HL-60 (cell line): ENCODE results near the gene ENOX1.

Source experiments
- CTCF ChIP-seq: IDR thresholded peaks from one replicate; pipeline ENCODE4 v1.5.1; 2011; ENCODE audit warnings: low read length, control low read depth, inconsistent platforms; ENCODE audit not compliant: insufficient read depth
- GABPA ChIP-seq: IDR thresholded peaks from 2 replicates; pipeline ENCODE4 v1.6.1; 2012; ENCODE audit warnings: low read depth
- POLR2AphosphoS5 ChIP-seq: IDR thresholded peaks from 2 replicates; pipeline ENCODE4 v1.6.1; 2012; ENCODE audit warnings: low read depth

- TF ChIP-seq CTCF, result no peak
- TF ChIP-seq GABPA, result no peak
- no peak for TF ChIP-seq POLR2AphosphoS5
Measured at GRCh38 chr13:43484432-43485225, 302.1 kb downstream of the ENOX1 start.
